ENCODE data around the gene RFK. TPM values are rescaled to one million over a fixed set of nuclear protein-coding genes. Genes with fewer than 3 reads are reported as not detected.

RFK gene
- total RNA-seq, 1 experiment from 2014 or later: 35.0 TPM

- no peak overlapping the region for H3K9ac ChIP-seq (ENCODE audit: low read length)
- no peak for TF ChIP-seq EGR1 (IDR thresholded peaks at IDR 0.05; ENCODE audit: low read depth)
- no peak for TF ChIP-seq EZH2phosphoT487 (IDR thresholded peaks at IDR 0.05; ENCODE audit: borderline replicate concordance)
- no peak for TF ChIP-seq CEBPB (IDR thresholded peaks at IDR 0.05; ENCODE audit: low read depth)
- no peak for TF ChIP-seq POLR2A (IDR thresholded peaks at IDR 0.05; ENCODE audit: borderline replicate concordance, extremely low read depth, insufficient read depth, insufficient read length)
- TF ChIP-seq SIN3A (IDR thresholded peaks at IDR 0.05; ENCODE audit: low read depth): no peak
- no peaks in the 10 kb centered on the region for H3K79me2 ChIP-seq (ENCODE audit: insufficient read depth, low read length)
- ATAC-seq (no peak), DNase-seq (ENCODE audit: low read depth, low spot score) (no peak)
- H3K36me3 ChIP-seq (ENCODE audit: control insufficient read depth in 1 of 2, insufficient read depth in 2 of 2, low read length in 2 of 2): no peaks in the 10 kb centered on the region
- no peak overlapping the region for H2AFZ ChIP-seq (ENCODE audit: low read depth, low read length, poor library complexity, severe bottlenecking)
- no peaks in the 10 kb centered on the region for H3K9me2 ChIP-seq (ENCODE audit: insufficient read depth)
- RAD21 ChIA-PET (ENCODE audit: low non-redundant PET in 1 of 2, low total read pairs in 2 of 2, uncharacterized antibody in 2 of 2, unreplicated experiment in 2 of 2): no interaction called here
- H3K4me3 ChIP-seq (replicated peaks in 1 of 2; ENCODE audit: low read depth in 1 of 2, low read length in 2 of 2): no peak overlapping the region
- H3K4me1 ChIP-seq (ENCODE audit: control insufficient read depth in 1 of 2, insufficient read depth in 2 of 2, low read length in 2 of 2): peaks cover 8 to 22% of the 10 kb centered on the region in 2 experiments; a peak in 3 of 4 replicates
- no peak overlapping the region for H3K4me2 ChIP-seq (ENCODE audit: low read length)
- CTCF ChIA-PET: interaction anchor here (1.4 kb wide), 1 partner anchor 14 kb away, joined by 3 read pairs; no protein-coding TSS in a partner anchor
- BruUV-seq (replicated peaks): no TSS peak
- no peak overlapping the region for H3K27ac ChIP-seq (ENCODE audit: low read depth, low read length)
- no peaks in the 10 kb centered on the region for H3K9me3 ChIP-seq (ENCODE audit: control insufficient read depth in 1 of 2, insufficient read depth in 1 of 2, low read depth in 1 of 2, low read length in 2 of 2)
- POLR2A ChIA-PET: no interaction called here
- no peaks in the 10 kb centered on the region for H3K27me3 ChIP-seq (ENCODE audit: insufficient read depth, low read length)
- intact Hi-C loops (cut with micrococcal nuclease): no loop called here
- no peaks in the 10 kb centered on the region for H4K20me1 ChIP-seq (ENCODE audit: insufficient read depth)
Measured at GRCh38 chr9:76405340-76405739, 11.1 kb upstream of the RFK start.

- POLR2A ChIA-PET: interaction anchor here (0.6 to 0.9 kb wide), 2 partner anchors 10 to 54 kb away, joined by 3 read pairs; partner anchors contain the start of gene RFK
- Histone ChIP-seq H3K9me2 (ENCODE audit: insufficient read depth) (no peaks in the 10 kb centered on the region), H3K9ac (ENCODE audit: low read length) (no peak overlapping the region), H3K4me2 (ENCODE audit: low read length) (no peak overlapping the region), H3K4me1 (ENCODE audit: control insufficient read depth in 1 of 2, insufficient read depth in 2 of 2, low read length in 2 of 2) (peaks cover 8 to 22% of the 10 kb centered on the region in 2 experiments; a peak in 3 of 4 replicates), H3K27ac (ENCODE audit: low read depth, low read length) (no peak overlapping the region), H4K20me1 (ENCODE audit: insufficient read depth) (no peaks in the 10 kb centered on the region), H3K4me3 (replicated peaks in 1 of 2; ENCODE audit: low read depth in 1 of 2, low read length in 2 of 2) (no peak overlapping the region), H2AFZ (ENCODE audit: low read depth, low read length, poor library complexity, severe bottlenecking) (no peak overlapping the region), H3K27me3 (ENCODE audit: insufficient read depth, low read length) (no peaks in the 10 kb centered on the region), H3K36me3 (ENCODE audit: control insufficient read depth in 1 of 2, insufficient read depth in 2 of 2, low read length in 2 of 2) (no peaks in the 10 kb centered on the region), H3K79me2 (ENCODE audit: insufficient read depth, low read length) (no peaks in the 10 kb centered on the region), H3K9me3 (ENCODE audit: control insufficient read depth in 1 of 2, insufficient read depth in 1 of 2, low read depth in 1 of 2, low read length in 2 of 2) (no peaks in the 10 kb centered on the region)
- DNase-seq (ENCODE audit: low read depth, low spot score): no peak
- no peak for ATAC-seq
- TF ChIP-seq YY1 (IDR thresholded peaks at IDR 0.05; ENCODE audit: extremely low read depth, insufficient replicate concordance, low read depth, low read length) (no peak), EZH2phosphoT487 (IDR thresholded peaks at IDR 0.05; ENCODE audit: borderline replicate concordance) (no peak), EGR1 (IDR thresholded peaks at IDR 0.05; ENCODE audit: low read depth) (no peak), SIN3A (IDR thresholded peaks at IDR 0.05; ENCODE audit: low read depth) (no peak), CEBPB (IDR thresholded peaks at IDR 0.05; ENCODE audit: low read depth) (no peak), ELF1 (IDR thresholded peaks at IDR 0.05; ENCODE audit: borderline replicate concordance, low read depth) (no peak), CTCF (IDR thresholded peaks at IDR 0.05 in 2 of 3, conservative IDR thresholded peaks at IDR 0.05 in 1 of 3; ENCODE audit: borderline replicate concordance in 1 of 3, insufficient read depth in 1 of 3, low read depth in 2 of 3, low read length in 2 of 3) (no peak), JUND (IDR thresholded peaks at IDR 0.05) (no peak), ZBTB33 (IDR thresholded peaks at IDR 0.05; ENCODE audit: extremely low read depth, insufficient replicate concordance, low read length) (no peak), ZNF274 (IDR thresholded peaks at IDR 0.05; ENCODE audit: low read depth, low read length) (no peak), CBX3 (IDR thresholded peaks at IDR 0.05; ENCODE audit: low read depth) (no peak), POLR2A (IDR thresholded peaks at IDR 0.05; ENCODE audit: borderline replicate concordance, extremely low read depth, insufficient read depth, insufficient read length) (no peak), SP1 (IDR thresholded peaks at IDR 0.05; ENCODE audit: low read depth) (no peak), EZH2 (IDR thresholded peaks at IDR 0.05) (no peak), ATF3 (IDR thresholded peaks at IDR 0.05) (no peak), RAD21 (IDR thresholded peaks at IDR 0.05; ENCODE audit: low read depth) (no peak), POLR2AphosphoS5 (IDR thresholded peaks at IDR 0.05; ENCODE audit: low read depth, low read length) (no peak)
- RAD21 ChIA-PET (ENCODE audit: low non-redundant PET in 1 of 2, low total read pairs in 2 of 2, uncharacterized antibody in 2 of 2, unreplicated experiment in 2 of 2): no interaction called here
- CTCF ChIA-PET: interaction anchor here (0.8 to 1.4 kb wide), 3 partner anchors 10 to 43 kb away, joined by 3 to 5 read pairs (median 3); partner anchors contain the start of gene RFK
- intact Hi-C loops (cut with micrococcal nuclease): loop anchor here (5.0 kb wide), 1 partner anchor 253 kb away; no protein-coding TSS in a partner anchor
- no TSS peak for BruUV-seq (replicated peaks)
Measured at GRCh38 chr9:76404401-76404800, 10.2 kb upstream of the RFK start.

Data from HCT116 (cell line).